ENCODE measurements around the gene ARMC7. TPM values are rescaled to one million over a fixed set of nuclear protein-coding genes. Genes with fewer than 3 reads are reported as not detected.
A peak's percentile ranks its signal among the peaks of the same experiment; 100 is the strongest.

The ARMC7 gene
- total and polyA plus RNA-seq, 3 donors from 2014 or later = 10.0 to 12.6 (median 11.8) TPM

- WGBS, 2 donors = 83 to 85% methylated on average over 5 to 6 of the region's 6 CpGs
- H3K4me1 ChIP-seq = peaks cover 19% of the 10 kb centered on the region
- H3K27ac ChIP-seq = no peak overlapping the region
- no peak for TF ChIP-seq CTCF (IDR thresholded peaks at IDR 0.05)
- TF ChIP-seq POLR2A (IDR thresholded peaks at IDR 0.05) = no peak
- no peaks in the 10 kb centered on the region for H3K36me3 ChIP-seq (ENCODE audit: low read depth, missing control alignments)
- intact Hi-C loops (cut with DNase I; ENCODE audit: low total_unique reads) = no loop called here
- no peaks in the 10 kb centered on the region for H3K27me3 ChIP-seq
- DNase-seq = no peak
- no peaks in the 10 kb centered on the region for H3K9me3 ChIP-seq
- no peak overlapping the region for H3K4me3 ChIP-seq
Measured at GRCh38 chr17:75082683-75083082, 27.1 kb upstream of the ARMC7 start.

GRCh38 chr17:75084039-75084660 lies 25.6 kb upstream of the ARMC7 start:
- DNase-seq = no peak
- intact Hi-C loops (cut with DNase I; ENCODE audit: low total_unique reads) = no loop called here
- H3K4me3 ChIP-seq = no peak overlapping the region
- H3K36me3 ChIP-seq (ENCODE audit: low read depth, missing control alignments) = no peaks in the 10 kb centered on the region
- H3K27ac ChIP-seq = no peak overlapping the region
- WGBS, 2 donors = 66 to 67% methylated on average over 14 of the region's 14 CpGs
- no peaks in the 10 kb centered on the region for H3K9me3 ChIP-seq
- TF ChIP-seq POLR2A (IDR thresholded peaks at IDR 0.05) (no peak), CTCF (IDR thresholded peaks at IDR 0.05) (no peak)
- peaks cover 9% of the 10 kb centered on the region for H3K4me1 ChIP-seq
- H3K27me3 ChIP-seq = no peaks in the 10 kb centered on the region

GRCh38 chr17:75086496-75087181 lies 23.1 kb upstream of the ARMC7 start:
- H3K4me1 ChIP-seq = peaks cover 14% of the 10 kb centered on the region
- no peaks in the 10 kb centered on the region for H3K36me3 ChIP-seq (ENCODE audit: low read depth, missing control alignments)
- 81 to 82% methylated on average over 15 of the region's 15 CpGs for WGBS, 2 donors

GRCh38 chr17:75087182-75087557 lies 22.6 kb upstream of the ARMC7 start:
- Histone ChIP-seq H3K4me3 (peak overlapping the region; percentile 34 to 52), H3K9me3 (no peaks in the 10 kb centered on the region), H3K27ac (peak overlapping the region in 1 of 2 donors; percentile 39), H3K4me1 (peaks cover 14% of the 10 kb centered on the region), H3K36me3 (ENCODE audit: low read depth, missing control alignments) (no peaks in the 10 kb centered on the region), H3K27me3 (no peaks in the 10 kb centered on the region)
- DNase-seq = no peak
- intact Hi-C loops (cut with DNase I; ENCODE audit: low total_unique reads) = no loop called here
- 55 to 61% methylated on average over 10 to 12 of the region's 12 CpGs for WGBS, 2 donors
- no peak for TF ChIP-seq CTCF (IDR thresholded peaks at IDR 0.05)

More at GRCh38 chr17:75086496-75087181, 23.1 kb upstream of the ARMC7 start:
- intact Hi-C loops (cut with DNase I; ENCODE audit: low total_unique reads) = no loop called here
- Histone ChIP-seq H3K4me3 (no peak overlapping the region), H3K27me3 (no peaks in the 10 kb centered on the region), H3K9me3 (no peaks in the 10 kb centered on the region), H3K27ac (no peak overlapping the region)
- DNase-seq = no peak
- TF ChIP-seq POLR2A (IDR thresholded peaks at IDR 0.05) (no peak), CTCF (IDR thresholded peaks at IDR 0.05) (no peak)

Data from testis (tissue), 3 donors.